ENCODE results near the gene FAM135A.

Gene FAM135A

DNA sequence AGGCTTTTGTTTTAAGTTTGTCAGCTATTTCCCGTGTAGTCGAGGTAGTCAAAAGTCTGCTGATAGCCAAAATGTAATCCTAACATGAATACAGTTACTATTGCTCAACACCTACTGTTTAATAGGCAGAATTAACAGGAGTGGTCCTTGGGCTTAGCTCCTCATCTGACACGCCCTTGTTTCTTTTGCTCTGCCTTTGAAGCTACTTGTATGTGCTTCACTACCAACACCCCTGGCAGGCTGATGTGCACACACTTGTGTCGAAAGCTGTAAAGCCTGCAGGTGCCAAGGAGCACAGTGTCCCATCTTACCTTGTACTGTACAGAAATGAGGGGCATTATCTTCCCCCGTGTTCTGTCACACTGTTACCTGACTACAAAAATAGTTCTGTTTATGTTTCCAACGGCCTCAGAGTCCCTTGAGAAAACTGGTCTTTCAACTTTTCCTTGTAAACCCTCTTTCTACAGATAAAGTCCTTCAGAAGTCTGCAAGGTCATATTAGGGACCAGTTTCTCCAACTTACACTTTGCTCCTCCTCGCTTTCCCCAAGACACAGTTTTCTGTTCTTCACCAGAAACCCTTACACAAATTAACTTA is 162.7 kb downstream of the FAM135A start:
- DNase-seq (ENCODE audit: low read depth in 1 of 2, low spot score in 1 of 2), result no peak
- no peak overlapping the region for H3K27ac ChIP-seq (replicated peaks)
- TF ChIP-seq, protein P1, sequence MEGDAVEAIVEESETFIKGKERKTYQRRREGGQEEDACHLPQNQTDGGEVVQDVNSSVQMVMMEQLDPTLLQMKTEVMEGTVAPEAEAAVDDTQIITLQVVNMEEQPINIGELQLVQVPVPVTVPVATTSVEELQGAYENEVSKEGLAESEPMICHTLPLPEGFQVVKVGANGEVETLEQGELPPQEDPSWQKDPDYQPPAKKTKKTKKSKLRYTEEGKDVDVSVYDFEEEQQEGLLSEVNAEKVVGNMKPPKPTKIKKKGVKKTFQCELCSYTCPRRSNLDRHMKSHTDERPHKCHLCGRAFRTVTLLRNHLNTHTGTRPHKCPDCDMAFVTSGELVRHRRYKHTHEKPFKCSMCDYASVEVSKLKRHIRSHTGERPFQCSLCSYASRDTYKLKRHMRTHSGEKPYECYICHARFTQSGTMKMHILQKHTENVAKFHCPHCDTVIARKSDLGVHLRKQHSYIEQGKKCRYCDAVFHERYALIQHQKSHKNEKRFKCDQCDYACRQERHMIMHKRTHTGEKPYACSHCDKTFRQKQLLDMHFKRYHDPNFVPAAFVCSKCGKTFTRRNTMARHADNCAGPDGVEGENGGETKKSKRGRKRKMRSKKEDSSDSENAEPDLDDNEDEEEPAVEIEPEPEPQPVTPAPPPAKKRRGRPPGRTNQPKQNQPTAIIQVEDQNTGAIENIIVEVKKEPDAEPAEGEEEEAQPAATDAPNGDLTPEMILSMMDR (IDR thresholded peaks at IDR 0.05; ENCODE audit: insufficient read depth, low read length), result no peak
- TF ChIP-seq POLR2AphosphoS5 (IDR thresholded peaks at IDR 0.05; ENCODE audit: low read depth) (no peak), SPI1 (IDR thresholded peaks at IDR 0.05; ENCODE audit: borderline replicate concordance, low read depth) (no peak), GABPA (IDR thresholded peaks at IDR 0.05; ENCODE audit: low read depth) (no peak)
- TF ChIP-seq, protein P2, sequence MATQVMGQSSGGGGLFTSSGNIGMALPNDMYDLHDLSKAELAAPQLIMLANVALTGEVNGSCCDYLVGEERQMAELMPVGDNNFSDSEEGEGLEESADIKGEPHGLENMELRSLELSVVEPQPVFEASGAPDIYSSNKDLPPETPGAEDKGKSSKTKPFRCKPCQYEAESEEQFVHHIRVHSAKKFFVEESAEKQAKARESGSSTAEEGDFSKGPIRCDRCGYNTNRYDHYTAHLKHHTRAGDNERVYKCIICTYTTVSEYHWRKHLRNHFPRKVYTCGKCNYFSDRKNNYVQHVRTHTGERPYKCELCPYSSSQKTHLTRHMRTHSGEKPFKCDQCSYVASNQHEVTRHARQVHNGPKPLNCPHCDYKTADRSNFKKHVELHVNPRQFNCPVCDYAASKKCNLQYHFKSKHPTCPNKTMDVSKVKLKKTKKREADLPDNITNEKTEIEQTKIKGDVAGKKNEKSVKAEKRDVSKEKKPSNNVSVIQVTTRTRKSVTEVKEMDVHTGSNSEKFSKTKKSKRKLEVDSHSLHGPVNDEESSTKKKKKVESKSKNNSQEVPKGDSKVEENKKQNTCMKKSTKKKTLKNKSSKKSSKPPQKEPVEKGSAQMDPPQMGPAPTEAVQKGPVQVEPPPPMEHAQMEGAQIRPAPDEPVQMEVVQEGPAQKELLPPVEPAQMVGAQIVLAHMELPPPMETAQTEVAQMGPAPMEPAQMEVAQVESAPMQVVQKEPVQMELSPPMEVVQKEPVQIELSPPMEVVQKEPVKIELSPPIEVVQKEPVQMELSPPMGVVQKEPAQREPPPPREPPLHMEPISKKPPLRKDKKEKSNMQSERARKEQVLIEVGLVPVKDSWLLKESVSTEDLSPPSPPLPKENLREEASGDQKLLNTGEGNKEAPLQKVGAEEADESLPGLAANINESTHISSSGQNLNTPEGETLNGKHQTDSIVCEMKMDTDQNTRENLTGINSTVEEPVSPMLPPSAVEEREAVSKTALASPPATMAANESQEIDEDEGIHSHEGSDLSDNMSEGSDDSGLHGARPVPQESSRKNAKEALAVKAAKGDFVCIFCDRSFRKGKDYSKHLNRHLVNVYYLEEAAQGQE (IDR thresholded peaks at IDR 0.05; ENCODE audit: insufficient replicate concordance, low read depth), result no peak
- H3K4me3 ChIP-seq (replicated peaks; ENCODE audit: insufficient read depth, low read length), result no peak overlapping the region
- H3K27me3 ChIP-seq (ENCODE audit: insufficient read depth, poor library complexity, severe bottlenecking), result no peaks in the 10 kb centered on the region

- DNase-seq (ENCODE audit: low read depth in 1 of 2, low spot score in 1 of 2), result no peak
- H3K4me3 ChIP-seq (replicated peaks; ENCODE audit: insufficient read depth, low read length), result no peak overlapping the region
- no peak for TF ChIP-seq POLR2AphosphoS5 (IDR thresholded peaks at IDR 0.05; ENCODE audit: low read depth)
- TF ChIP-seq, protein P2 (IDR thresholded peaks at IDR 0.05; ENCODE audit: insufficient replicate concordance, low read depth), result no peak
- TF ChIP-seq, protein P1 (IDR thresholded peaks at IDR 0.05; ENCODE audit: insufficient read depth, low read length), result no peak
- TF ChIP-seq GABPA (IDR thresholded peaks at IDR 0.05; ENCODE audit: low read depth), result no peak
- no peak for TF ChIP-seq SPI1 (IDR thresholded peaks at IDR 0.05; ENCODE audit: borderline replicate concordance, low read depth)
- no peak overlapping the region for H3K27ac ChIP-seq (replicated peaks)
- no peaks in the 10 kb centered on the region for H3K27me3 ChIP-seq (ENCODE audit: insufficient read depth, poor library complexity, severe bottlenecking)
Observed at GRCh38 chr6:70586114-70586513, 172.8 kb downstream of the FAM135A start.

GRCh38 chr6:70590400-70590799 is 177.1 kb downstream of the FAM135A start:
- Histone ChIP-seq H3K4me3 (replicated peaks; ENCODE audit: insufficient read depth, low read length) (no peak overlapping the region), H3K27ac (replicated peaks) (no peak overlapping the region), H3K27me3 (ENCODE audit: insufficient read depth, poor library complexity, severe bottlenecking) (no peaks in the 10 kb centered on the region)
- TF ChIP-seq POLR2AphosphoS5 (IDR thresholded peaks at IDR 0.05; ENCODE audit: low read depth) (no peak), SPI1 (IDR thresholded peaks at IDR 0.05; ENCODE audit: borderline replicate concordance, low read depth) (no peak), GABPA (IDR thresholded peaks at IDR 0.05; ENCODE audit: low read depth) (no peak)
- TF ChIP-seq, protein P1 (IDR thresholded peaks at IDR 0.05; ENCODE audit: insufficient read depth, low read length), result no peak
- TF ChIP-seq, protein P2 (IDR thresholded peaks at IDR 0.05; ENCODE audit: insufficient replicate concordance, low read depth), result no peak
- DNase-seq (ENCODE audit: low read depth in 1 of 2, low spot score in 1 of 2), result no peak

All from HL-60 (cell line).